Measurements from ENCODE around the gene RPP25L. TPM values are rescaled to one million over a fixed set of nuclear protein-coding genes. Genes with fewer than 3 reads are reported as not detected.
A peak's percentile ranks its signal among the peaks of the same experiment; 100 is the strongest.

The RPP25L gene
- polyA plus RNA-seq, 1 of the 3 experiments (the other 2 are of a cell fraction) = 47.6 TPM

GRCh38 chr9:34603610-34604231, 8.2 kb downstream of the RPP25L start (continued):
- no peak for TF ChIP-seq USF1 (IDR thresholded peaks at IDR 0.05; ENCODE audit: borderline replicate concordance, low read depth)
- peak; percentile 94 for TF ChIP-seq CTCF (IDR thresholded peaks at IDR 0.05)
- TF ChIP-seq TEAD4 (IDR thresholded peaks at IDR 0.05; ENCODE audit: borderline replicate concordance, insufficient read depth) = no peak
- no peak for TF ChIP-seq GABPA (IDR thresholded peaks at IDR 0.05; ENCODE audit: low read depth)

- ChIA-PET POLR2A (no interaction called here), CTCF (interaction anchor here (1.0 to 7.9 kb wide), 24 partner anchors 9 to 270 kb away, joined by 3 to 112 read pairs (median 15); partner anchors contain the start of genes CNTFR, DCTN3, MYORG and RPP25L)
- no peaks in the 10 kb centered on the region for H3K36me3 ChIP-seq (replicated peaks in 1 of 2; ENCODE audit: control insufficient read depth in 1 of 2, insufficient read depth in 2 of 2, low read length in 1 of 2)
- H3K4me3 ChIP-seq (ENCODE audit: low read depth in 2 of 2, low read length in 1 of 2) = no peak overlapping the region
- H2AFZ ChIP-seq (ENCODE audit: low read depth) = no peak overlapping the region
- TF ChIP-seq CTCF (IDR thresholded peaks at IDR 0.05) = no peak
- TF ChIP-seq CHD2 (IDR thresholded peaks at IDR 0.05; ENCODE audit: low read length, partially characterized antibody) = no peak
- TF ChIP-seq POLR2AphosphoS5 (IDR thresholded peaks at IDR 0.05; ENCODE audit: low read depth, low read length) = no peak
- TF ChIP-seq USF2 (IDR thresholded peaks at IDR 0.05; ENCODE audit: borderline replicate concordance, low read depth, low read length) = no peak
- no peak for TF ChIP-seq YY1 (IDR thresholded peaks at IDR 0.05; ENCODE audit: low read depth)
- no peak for TF ChIP-seq SMC3 (IDR thresholded peaks at IDR 0.05; ENCODE audit: low read depth, low read length)
- no peak for TF ChIP-seq GABPA (IDR thresholded peaks at IDR 0.05; ENCODE audit: low read depth)
- no peak for TF ChIP-seq SIN3A (IDR thresholded peaks at IDR 0.05; ENCODE audit: borderline replicate concordance, low read depth, low read length)
- no peak for TF ChIP-seq JUND (IDR thresholded peaks at IDR 0.05)
- no peak for TF ChIP-seq NRF1 (IDR thresholded peaks at IDR 0.05; ENCODE audit: low read depth, low read length)
- no peak for TF ChIP-seq MAX (IDR thresholded peaks at IDR 0.05; ENCODE audit: low read depth)
- peaks cover 0 to 7% of the 10 kb centered on the region in 2 experiments; a peak in 1 of 4 replicates for H3K4me1 ChIP-seq (ENCODE audit: control insufficient read depth in 1 of 2, insufficient read depth in 2 of 2, low read depth in 1 of 2, low read length in 1 of 2)
- WGBS (ENCODE audit: low lambda C conversion rate) = 69% methylated on average over 6 of the region's 6 CpGs
- H4K20me1 ChIP-seq (ENCODE audit: insufficient read depth) = no peaks in the 10 kb centered on the region
- no peak overlapping the region for H3K4me2 ChIP-seq
- no peak for DNase-seq
- no peaks in the 10 kb centered on the region for H3K27me3 ChIP-seq (ENCODE audit: insufficient read depth)
- H3K9ac ChIP-seq = no peak overlapping the region
- no peak overlapping the region for H3K27ac ChIP-seq (ENCODE audit: low read depth in 2 of 2, low read length in 1 of 2)
- H3K9me2 ChIP-seq = no peaks in the 10 kb centered on the region
- no peaks in the 10 kb centered on the region for H3K79me2 ChIP-seq (ENCODE audit: insufficient read depth)
- H3K9me3 ChIP-seq = no peaks in the 10 kb centered on the region
- no peaks in the 10 kb centered on the region for H3F3A ChIP-seq (replicated peaks; ENCODE audit: insufficient read depth)
These were observed 9.8 kb downstream of the RPP25L start for GRCh38 chr9:34601937-34602573.
